Measurements from ENCODE around the gene HELZ2. TPM values are rescaled to one million over a fixed set of nuclear protein-coding genes. Genes with fewer than 3 reads are reported as not detected.
"Not testable (repeated sequence)": the region's sequence is repeated elsewhere in the genome, so short reads cannot be mapped to it uniquely, and the experiment has no call there.

The HELZ2 gene
- total RNA-seq, 2 experiments from 2014 or later, result 22.2 to 22.6 TPM

DNA sequence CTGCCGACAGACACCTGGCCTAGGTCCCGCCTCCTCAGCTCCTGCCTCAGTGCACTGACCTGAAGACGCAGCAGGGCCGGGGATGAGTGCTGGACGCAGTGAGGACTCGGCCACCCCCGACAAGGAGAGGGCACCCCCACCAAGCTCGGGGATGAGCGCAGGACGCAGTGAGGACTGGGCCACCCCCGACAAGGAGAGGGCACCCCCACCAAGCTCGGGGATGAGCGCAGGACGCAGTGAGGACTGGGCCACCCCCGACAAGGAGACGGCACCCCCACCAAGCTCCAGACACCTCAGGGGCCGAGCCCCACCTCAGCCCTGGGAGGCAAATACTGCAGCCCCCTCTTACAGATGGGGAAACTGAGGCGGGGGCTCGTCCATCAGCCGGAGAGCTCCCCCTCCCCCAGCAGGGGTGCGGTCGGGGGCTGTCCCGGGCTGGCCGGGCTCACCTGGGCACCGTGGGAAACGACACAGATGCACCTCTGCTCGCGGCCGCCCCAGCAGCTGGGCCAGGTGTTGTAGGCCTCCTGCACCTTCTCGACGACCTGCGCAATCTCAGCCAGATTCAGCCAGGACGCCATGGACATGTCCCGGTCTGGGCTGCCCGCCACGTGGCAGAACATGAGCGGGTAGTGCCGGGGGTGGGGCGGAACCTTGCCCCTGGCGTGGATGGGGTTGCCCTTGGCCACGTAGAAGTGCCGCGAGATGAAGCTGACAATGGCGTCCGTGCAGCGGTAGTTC lies 7.5 kb downstream of the HELZ2 start:
- H3K4me3 Mint-ChIP-seq, result no peak overlapping the region
- no peaks in the 10 kb centered on the region for H3K27me3 Mint-ChIP-seq
- H3K4me1 Mint-ChIP-seq, result peaks cover 17% of the 10 kb centered on the region
- no peaks in the 10 kb centered on the region for H3K36me3 Mint-ChIP-seq
- no peaks in the 10 kb centered on the region for H3K9me3 Mint-ChIP-seq
- no peak overlapping the region for H3K27ac Mint-ChIP-seq
- no peak for DNase-seq

DNA sequence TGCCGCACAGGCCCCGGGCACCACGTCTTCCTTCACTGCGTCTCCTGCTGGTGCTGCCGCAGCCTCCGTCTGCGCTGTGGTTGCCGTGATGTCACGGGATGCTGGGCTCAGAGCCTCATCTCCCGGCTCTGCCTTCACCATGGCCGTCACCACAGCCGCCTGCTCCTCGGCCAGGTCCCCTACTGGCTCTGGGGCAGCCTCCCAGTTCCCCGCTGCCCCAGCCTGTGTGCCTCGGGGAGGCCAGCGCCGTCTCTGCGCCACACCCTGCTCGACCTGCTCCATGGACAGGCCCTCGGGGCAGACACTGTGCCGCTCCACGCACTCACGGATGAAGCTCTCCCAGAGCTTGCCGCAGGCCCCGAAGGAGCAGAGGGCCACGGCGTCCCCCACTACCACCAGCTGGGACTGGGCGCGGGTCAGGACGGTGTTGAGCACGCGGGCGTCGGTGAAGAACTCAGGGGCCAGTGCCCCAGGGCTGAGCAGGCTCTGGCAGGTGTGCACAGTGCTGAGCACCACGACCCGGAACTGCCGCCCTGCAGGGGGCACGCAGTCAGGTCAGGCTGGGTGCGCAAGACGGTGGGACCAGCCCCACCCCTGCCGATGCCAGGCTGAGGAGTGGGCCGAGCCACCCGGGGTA lies 8.2 kb downstream of the HELZ2 start:
- no peak for DNase-seq
- H3K27me3 Mint-ChIP-seq, result no peaks in the 10 kb centered on the region
- peaks cover 17% of the 10 kb centered on the region for H3K4me1 Mint-ChIP-seq
- no peak overlapping the region for H3K4me3 Mint-ChIP-seq
- H3K9me3 Mint-ChIP-seq, result no peaks in the 10 kb centered on the region
- no peaks in the 10 kb centered on the region for H3K36me3 Mint-ChIP-seq
- H3K27ac Mint-ChIP-seq, result no peak overlapping the region

DNA sequence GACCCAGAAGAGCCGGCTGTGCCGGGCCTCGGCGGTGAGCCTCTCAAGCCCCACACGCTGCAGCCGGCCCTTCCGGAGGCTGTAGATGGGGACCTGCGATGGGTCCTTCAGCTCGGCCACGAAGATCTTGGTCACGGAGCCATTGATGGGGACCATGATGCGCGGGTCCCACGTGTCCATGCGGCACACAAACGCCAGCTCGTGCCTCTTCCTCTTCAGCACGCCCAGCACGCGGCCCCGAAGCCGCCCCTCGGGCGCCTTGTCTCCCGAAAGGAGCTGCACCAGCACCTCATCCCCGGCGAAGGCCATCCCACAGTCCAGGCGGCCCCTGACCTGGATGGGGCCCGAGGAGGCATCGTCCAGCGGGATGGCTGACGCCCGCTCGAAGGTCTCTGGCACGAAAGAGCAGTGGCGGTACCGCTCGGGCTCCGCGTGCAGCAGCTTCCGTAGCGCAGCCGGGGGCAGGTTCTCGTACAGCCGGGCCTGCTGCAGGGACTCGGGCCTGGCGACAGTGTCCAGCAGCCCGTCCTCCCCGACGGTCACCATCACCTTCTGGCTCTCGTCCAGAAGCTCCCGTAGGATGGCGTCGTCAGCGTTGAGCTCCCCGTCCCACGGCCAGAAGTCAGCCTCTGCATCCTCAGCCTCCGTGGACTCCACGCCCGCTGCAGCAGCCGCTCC lies 8.9 kb downstream of the HELZ2 start:
- no peak overlapping the region for H3K27ac Mint-ChIP-seq
- peaks cover 17% of the 10 kb centered on the region for H3K4me1 Mint-ChIP-seq
- H3K4me3 Mint-ChIP-seq, result no peak overlapping the region
- H3K36me3 Mint-ChIP-seq, result no peaks in the 10 kb centered on the region
- no peaks in the 10 kb centered on the region for H3K9me3 Mint-ChIP-seq
- no peaks in the 10 kb centered on the region for H3K27me3 Mint-ChIP-seq
- no peak for DNase-seq

DNA sequence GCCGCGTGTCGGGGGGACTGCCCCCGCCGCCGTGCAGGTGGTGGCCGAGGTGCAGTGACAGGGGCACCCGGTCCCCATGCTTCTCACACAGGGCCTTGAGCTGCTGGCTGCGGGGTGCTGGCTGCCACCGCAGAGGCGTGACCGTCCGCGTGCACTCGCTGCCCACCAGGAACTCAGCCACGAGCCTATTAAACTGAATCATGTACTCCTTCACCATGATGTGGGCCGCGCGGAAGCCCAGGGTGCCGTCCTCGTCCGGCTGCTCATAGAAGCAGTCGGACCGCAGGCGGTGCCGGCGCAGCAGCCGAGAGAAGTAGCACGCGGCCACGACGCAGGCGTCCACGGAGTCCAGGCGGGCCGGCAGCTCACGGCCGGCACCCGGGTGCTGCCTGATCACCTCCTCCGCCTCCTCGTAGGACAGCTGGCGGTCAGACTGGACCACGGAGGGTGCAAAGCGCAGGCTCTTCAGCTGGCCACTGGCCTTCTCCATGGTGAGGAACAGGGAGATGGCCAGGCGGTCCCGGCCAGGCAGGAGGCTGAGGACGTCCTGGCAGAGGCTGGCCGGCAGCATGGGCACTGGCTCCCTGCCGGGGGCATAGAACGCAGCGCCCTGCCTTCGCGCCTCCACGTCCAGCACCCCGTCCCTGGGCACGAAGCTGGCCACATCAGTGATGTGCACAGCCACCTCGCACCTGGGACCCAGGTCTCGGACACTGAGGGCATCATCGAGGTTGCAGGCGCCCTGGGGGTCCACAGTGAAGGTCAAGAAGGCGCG lies 9.8 kb downstream of the HELZ2 start:
- H3K27me3 Mint-ChIP-seq, result no peaks in the 10 kb centered on the region
- no peaks in the 10 kb centered on the region for H3K9me3 Mint-ChIP-seq
- no peaks in the 10 kb centered on the region for H3K36me3 Mint-ChIP-seq

DNA sequence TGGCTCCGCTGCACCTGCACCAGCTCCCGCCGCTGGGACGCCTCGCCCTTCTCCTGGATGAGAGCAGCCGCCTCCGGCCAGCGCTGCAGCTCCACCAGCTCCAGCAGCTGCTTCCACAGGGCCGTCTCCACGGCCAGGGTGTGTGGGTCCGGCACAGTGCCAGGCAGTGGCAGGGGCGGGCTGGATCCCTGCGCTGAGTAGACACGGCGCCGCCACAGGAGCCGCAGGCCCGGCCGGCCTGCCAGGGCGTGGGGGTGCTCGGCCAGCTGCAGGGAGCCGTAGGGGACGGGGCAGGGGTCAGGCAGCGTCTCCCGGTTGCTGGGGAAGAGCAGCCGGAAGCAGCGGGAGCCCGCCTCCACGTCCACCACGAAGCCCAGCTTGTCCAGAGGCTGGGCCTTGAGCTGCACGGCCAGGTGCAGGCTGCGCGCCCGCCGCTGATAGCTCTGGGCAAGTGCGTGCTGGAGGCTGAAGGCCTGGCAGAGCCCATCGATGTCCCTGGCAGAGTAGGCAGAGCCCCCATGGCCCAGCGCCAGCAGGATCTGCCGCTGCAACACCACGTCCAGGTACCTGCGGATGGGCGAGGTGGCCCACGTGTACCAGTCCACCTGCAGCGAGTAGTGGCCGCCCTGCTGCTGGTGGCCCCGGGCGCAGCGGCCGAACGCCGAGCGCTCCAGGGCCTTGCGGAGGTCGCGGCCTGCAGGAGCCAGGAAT lies 10.7 kb downstream of the HELZ2 start:
- H3K36me3 Mint-ChIP-seq, result no peaks in the 10 kb centered on the region

More for the DNA sequence above, 9.8 kb downstream of the HELZ2 start:
- H3K4me3 Mint-ChIP-seq, result no peak overlapping the region
- H3K27ac Mint-ChIP-seq, result no peak overlapping the region
- H3K4me1 Mint-ChIP-seq, result peaks cover 16% of the 10 kb centered on the region
- no peak for DNase-seq

DNA sequence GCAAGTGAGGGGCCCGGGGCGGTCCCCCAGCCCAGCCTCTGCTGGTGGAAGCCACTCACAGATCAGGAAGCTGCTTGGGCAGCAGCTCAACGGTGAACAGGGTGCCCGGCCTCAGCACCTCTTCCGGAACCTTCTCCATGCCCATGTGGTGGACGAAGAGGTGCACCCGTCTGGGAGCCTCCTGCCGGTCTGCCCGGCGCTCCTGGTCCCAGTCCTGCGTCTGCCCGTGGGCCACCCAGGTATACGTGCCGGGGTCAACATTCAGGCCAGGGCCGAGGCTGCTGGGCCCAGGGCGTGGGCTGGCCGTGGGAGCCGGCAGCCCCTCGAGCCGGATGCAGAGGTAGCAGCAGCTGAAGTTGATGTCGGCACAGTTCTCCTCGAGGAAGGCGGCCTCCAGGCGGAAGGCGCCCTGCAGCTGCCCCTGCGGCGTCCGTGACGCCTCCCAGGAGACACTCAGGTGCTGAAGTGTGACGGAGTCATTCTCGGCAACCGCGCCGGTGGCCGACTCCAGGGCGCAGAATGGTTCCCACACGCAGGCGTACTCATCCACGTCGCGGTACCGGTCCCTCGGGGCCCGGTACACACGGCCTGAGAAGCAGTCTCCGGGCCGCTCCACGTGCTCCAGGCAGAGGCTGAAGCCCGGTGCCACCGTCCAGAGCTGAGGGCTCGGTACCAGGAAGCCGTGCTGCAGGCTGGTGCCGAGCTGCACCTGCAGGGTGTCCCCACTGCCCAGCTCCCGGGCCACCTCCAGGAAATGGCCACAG lies 11.4 kb downstream of the HELZ2 start:
- Mint-ChIP-seq H3K27ac (no peak overlapping the region), H3K4me1 (peaks cover 6% of the 10 kb centered on the region), H3K4me3 (no peak overlapping the region), H3K9me3 (no peaks in the 10 kb centered on the region), H3K27me3 (no peaks in the 10 kb centered on the region), H3K36me3 (no peaks in the 10 kb centered on the region)
- no peak for DNase-seq

More for the DNA sequence above, 10.7 kb downstream of the HELZ2 start:
- Mint-ChIP-seq H3K4me3 (no peak overlapping the region), H3K9me3 (no peaks in the 10 kb centered on the region), H3K4me1 (peaks cover 12% of the 10 kb centered on the region), H3K27me3 (no peaks in the 10 kb centered on the region), H3K27ac (no peak overlapping the region)
- DNase-seq, result no peak

DNA sequence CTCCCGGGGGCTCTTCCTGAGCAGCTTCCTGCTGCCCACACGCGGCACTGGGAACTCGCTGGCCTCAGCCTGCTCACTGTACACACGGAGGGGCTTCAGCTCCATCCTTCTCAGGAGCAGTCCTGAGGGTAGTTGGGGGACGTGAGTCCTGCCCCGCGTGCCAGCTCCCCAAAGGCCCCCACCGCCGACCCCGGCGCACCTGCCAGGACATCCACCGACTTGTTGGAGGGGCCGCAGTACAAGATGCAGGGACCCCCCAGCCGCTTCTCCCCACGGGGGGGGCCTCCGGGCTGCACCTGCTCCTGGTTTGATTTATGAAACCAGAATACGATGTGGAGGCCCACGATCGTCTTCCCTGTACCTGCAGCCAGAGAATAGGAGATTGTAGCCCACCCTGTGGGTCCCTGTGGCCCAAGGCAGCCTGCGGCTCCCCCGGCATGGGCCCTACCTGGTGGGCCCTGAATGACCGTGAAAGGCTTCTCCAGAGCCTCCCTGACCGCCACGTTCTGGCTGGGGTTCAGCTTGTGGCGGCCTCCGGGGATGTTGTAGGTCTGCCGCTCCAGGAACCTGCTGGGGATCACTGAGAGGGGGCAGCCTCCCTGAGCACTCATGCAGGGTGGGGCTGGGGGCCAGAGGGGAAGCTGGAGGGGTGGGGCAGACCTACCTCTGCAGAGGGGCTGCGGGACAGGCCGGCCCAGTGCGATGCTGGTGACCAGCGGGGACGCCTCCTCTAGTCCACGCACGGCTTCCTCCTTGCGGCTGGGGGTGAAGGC lies 12.2 kb downstream of the HELZ2 start:
- Mint-ChIP-seq H3K9me3 (no peaks in the 10 kb centered on the region), H3K4me3 (no peak overlapping the region), H3K27me3 (no peaks in the 10 kb centered on the region), H3K27ac (no peak overlapping the region), H3K36me3 (no peaks in the 10 kb centered on the region), H3K4me1 (no peaks in the 10 kb centered on the region)
- DNase-seq, result no peak

DNA sequence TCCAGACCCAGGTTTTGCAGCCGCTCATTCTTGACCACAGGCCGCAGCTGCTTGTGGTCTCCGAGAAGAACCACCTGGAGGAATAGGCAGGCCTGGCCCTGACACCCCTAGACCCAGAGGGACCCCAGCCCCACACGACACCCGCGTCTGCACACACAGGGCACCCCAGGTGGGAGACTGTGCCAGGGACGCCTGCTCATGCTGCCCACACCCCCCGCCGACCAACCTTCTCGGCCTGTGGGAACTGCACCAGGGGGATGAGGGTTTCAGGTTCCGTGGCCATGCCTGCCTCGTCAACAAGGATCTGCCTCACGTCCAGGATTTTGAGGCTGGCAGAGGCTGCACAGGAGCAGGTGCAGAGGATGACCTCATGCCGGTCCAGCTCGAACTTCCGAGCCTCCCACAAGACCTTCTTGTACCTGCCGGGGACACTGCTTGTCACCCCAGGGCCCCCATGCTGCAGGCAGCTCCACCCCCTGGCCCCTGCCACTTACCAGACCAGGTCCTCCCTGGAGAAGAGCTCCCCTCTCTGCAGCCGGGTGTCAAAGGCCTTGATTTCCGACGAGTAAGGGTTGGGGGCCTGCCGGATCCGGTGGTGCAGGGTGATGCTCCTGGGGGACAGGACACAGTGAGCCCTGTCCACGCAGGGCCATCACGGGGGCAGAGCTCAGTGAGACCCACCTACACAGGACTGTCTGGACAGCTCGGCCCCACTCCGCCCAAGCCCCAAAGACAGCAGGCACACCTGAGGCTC lies 13.0 kb downstream of the HELZ2 start:
- no peak for DNase-seq
- no peak overlapping the region for H3K27ac Mint-ChIP-seq
- H3K9me3 Mint-ChIP-seq, result no peaks in the 10 kb centered on the region
- no peaks in the 10 kb centered on the region for H3K4me1 Mint-ChIP-seq
- no peaks in the 10 kb centered on the region for H3K27me3 Mint-ChIP-seq
- H3K4me3 Mint-ChIP-seq, result no peak overlapping the region
- H3K36me3 Mint-ChIP-seq, result no peaks in the 10 kb centered on the region

DNA sequence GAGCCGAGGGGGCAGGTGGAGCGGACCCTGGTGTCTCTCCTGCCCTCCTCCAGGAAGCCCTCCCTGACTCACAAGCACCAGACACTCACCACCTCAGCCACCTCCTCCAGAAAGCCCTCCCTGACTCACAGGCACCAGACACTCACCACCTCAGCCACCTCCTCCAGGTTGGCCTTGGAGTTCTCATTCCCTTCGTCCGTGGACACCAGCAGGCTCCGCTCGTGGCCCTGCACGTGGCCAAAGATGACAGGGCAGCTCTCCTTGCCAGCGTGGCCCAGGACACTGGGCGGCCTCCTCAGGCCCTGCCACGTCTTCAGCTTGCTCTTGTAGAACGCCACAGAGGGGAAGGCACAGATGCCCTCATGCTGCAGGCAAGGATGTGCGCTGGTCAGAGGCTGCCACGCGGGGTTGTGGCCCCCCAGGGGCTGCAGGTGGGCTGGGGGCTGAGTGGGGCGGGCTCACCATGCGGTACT lies 13.7 kb downstream of the HELZ2 start:
- DNase-seq, result no peak
- H3K27me3 Mint-ChIP-seq, result no peaks in the 10 kb centered on the region
- no peaks in the 10 kb centered on the region for H3K36me3 Mint-ChIP-seq
- no peaks in the 10 kb centered on the region for H3K4me1 Mint-ChIP-seq
- H3K27ac Mint-ChIP-seq, result no peak overlapping the region
- H3K4me3 Mint-ChIP-seq, result no peak overlapping the region
- no peaks in the 10 kb centered on the region for H3K9me3 Mint-ChIP-seq

DNA sequence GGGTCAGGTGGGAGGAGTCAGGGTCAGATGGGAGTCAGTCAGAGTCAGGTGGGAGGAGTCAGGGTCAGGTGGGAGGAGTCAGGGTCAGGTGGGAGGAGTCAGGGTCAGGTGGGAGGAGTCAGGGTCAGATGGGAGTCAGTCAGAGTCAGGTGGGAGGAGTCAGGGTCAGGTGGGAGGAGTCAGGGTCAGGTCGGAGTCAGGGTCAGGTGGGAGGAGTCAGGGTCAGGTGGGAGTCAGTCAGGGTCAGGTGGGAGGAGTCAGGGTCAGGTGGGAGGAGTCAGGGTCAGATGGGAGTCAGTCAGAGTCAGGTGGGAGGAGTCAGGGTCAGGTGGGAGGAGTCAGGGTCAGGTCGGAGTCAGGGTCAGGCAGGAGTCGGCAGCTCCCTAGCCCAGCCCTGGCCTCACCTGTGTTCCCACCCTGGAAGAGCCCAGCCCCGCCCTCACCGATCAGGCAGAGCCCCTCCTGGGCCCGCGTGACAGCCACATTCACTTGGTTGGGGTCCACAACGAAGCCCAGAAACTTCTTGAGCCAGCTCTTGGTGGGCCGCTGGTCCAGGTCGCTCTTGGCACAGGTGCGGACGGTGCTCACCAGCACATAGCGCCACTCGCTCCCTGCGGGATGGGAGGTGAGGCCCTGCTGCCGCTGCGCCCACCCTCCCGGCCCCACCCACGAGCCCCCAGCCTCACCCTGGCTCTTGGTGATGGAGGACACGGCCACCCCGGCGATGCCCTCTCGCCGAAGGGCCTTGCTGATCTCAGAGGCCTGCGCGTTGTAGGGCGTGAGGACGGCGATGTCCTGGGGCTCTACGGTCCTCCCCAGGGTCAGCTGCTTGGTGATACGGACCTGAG lies 14.3 kb downstream of the HELZ2 start:
- H3K9me3 Mint-ChIP-seq, DNase-seq, H3K27me3 Mint-ChIP-seq, H3K4me1 Mint-ChIP-seq, H3K27ac Mint-ChIP-seq, H3K36me3 Mint-ChIP-seq, H3K4me3 Mint-ChIP-seq: not testable (repeated sequence)

DNA sequence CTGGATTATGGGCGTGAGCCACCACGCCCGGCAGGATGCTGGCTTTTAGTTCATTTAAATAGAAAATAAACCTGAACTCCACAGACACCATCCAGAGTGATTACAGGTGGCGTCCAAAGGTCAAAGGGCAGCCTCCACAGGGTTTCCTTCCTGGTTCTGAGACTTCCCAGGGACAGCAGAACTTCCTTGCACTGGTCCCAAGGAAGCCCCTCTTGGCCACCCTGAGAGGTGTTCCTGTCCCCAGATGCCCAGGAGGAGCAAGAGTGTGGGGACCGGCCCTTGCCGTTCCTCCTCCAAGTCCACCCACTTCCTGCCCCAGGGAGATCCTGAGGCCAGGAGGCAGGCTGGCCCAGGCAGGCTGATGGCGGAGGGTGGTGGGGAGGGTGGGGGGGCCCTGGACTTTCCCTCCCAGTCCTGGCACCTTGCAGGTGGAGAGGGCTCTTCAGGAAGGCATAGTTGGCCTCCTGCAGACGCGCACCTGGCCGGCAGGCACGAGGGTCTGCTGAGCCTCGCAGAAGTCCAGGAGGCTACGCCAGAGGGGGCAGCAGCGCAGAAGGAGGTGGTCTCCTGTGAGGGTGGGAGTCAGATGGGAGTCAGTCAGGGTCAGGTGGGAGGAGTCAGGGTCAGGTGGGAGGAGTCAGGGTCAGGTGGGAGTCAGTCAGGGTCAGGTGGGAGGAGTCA lies 15.1 kb downstream of the HELZ2 start:
- Mint-ChIP-seq H3K27ac (no peak overlapping the region), H3K4me1 (no peaks in the 10 kb centered on the region), H3K4me3 (no peak overlapping the region), H3K27me3 (no peaks in the 10 kb centered on the region), H3K36me3 (no peaks in the 10 kb centered on the region), H3K9me3 (no peaks in the 10 kb centered on the region)
- DNase-seq, result no peak

DNA sequence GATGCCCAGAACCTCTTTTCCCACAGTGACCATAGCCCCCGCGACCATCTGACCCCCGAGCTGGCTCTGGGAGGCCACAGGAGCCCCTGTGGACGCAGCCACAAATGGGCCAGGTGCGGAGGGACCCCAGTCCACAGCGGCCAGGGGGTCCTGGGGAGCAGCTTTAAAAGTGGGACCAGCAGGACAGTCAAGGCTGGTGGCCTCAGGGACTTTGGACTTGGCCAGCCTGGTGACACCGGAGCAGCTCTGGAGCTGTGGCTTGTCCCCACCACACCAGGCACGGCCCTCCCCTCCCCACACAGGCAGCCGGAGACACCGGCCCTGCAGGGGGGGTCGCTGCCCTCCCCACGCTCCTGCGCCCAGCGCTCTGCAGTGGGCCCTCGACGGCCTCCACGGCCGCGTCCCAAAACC lies 16.6 kb downstream of the HELZ2 start:
- H3K36me3 Mint-ChIP-seq, result no peaks in the 10 kb centered on the region
- H3K27ac Mint-ChIP-seq, result no peak overlapping the region
- no peak for DNase-seq
- H3K4me3 Mint-ChIP-seq, result no peak overlapping the region
- no peaks in the 10 kb centered on the region for H3K9me3 Mint-ChIP-seq
- peaks cover 8% of the 10 kb centered on the region for H3K4me1 Mint-ChIP-seq
- H3K27me3 Mint-ChIP-seq, result no peaks in the 10 kb centered on the region

Data from activated naive CD8-positive, alpha-beta T cell treated with anti-CD3 and anti-CD28 coated beads for 36 hours (primary cell).